Suppressor macrophage treated with lipopolysaccharide for 4 hours (primary cell): Measurements from ENCODE around the gene MLX.
"Not testable (repeated sequence)": the region's sequence is repeated elsewhere in the genome, so short reads cannot be mapped to it uniquely, and the experiment has no call there.

Source experiments
- DNase-seq: peaks from one replicate; pipeline ENCODE4 v3.0.0-alpha.2; 2020

The MLX gene

GRCh38 chr17:42581744-42582270 is 14.9 kb downstream of the MLX start:
- no peak for DNase-seq

- peak; percentile 75 for DNase-seq
Observed at GRCh38 chr17:42584880-42585279, 18.0 kb downstream of the MLX start.

GRCh38 chr17:42585353-42585752 is 18.5 kb downstream of the MLX start:
- DNase-seq = peak; percentile 69

GRCh38 chr17:42586514-42587230 is 19.8 kb downstream of the MLX start:
- no peak for DNase-seq

- DNase-seq = peak; percentile 34
Observed at GRCh38 chr17:42590886-42591285, 24.0 kb downstream of the MLX start.

GRCh38 chr17:42591411-42591810 is 24.5 kb downstream of the MLX start:
- no peak for DNase-seq

- DNase-seq = no peak
Observed at GRCh38 chr17:42596386-42596785, 29.5 kb downstream of the MLX start.

- DNase-seq = no peak
Observed at GRCh38 chr17:42598905-42599304, 32.0 kb downstream of the MLX start.

GRCh38 chr17:42603318-42603717 is 36.4 kb downstream of the MLX start:
- DNase-seq = no peak

GRCh38 chr17:42607769-42608168 is 40.9 kb downstream of the MLX start:
- DNase-seq = no peak

- peak; percentile 15 for DNase-seq
Observed at GRCh38 chr17:42608305-42609181, 41.6 kb downstream of the MLX start.

GRCh38 chr17:42609182-42609813 is 42.4 kb downstream of the MLX start, which contains the start of the genes RETREG3 and TUBG1:
Gene RETREG3, minus strand, starts transcription at chr17:42609374. Its CDS starts 50 bp downstream, at chr17:42609324.
Gene TUBG1, plus strand, starts transcription at chr17:42609683. Its CDS starts 55 bp downstream, at chr17:42609738.
- DNase-seq = peak; percentile 100

GRCh38 chr17:42609814-42610801 is 43.2 kb downstream of the MLX start:
- peak; percentile 11 for DNase-seq

GRCh38 chr17:42612013-42612412 is 45.1 kb downstream of the MLX start:
- no peak for DNase-seq

- DNase-seq = no peak
Observed at GRCh38 chr17:42613699-42614295, 46.9 kb downstream of the MLX start.

- no peak for DNase-seq
Observed at GRCh38 chr17:42617956-42618431, 51.1 kb downstream of the MLX start.

GRCh38 chr17:42618442-42619150 is 51.7 kb downstream of the MLX start:
- no peak for DNase-seq

- DNase-seq = not testable (repeated sequence)
Observed at GRCh38 chr17:42621987-42622386, 55.1 kb downstream of the MLX start.
